ENCODE measurements around the gene BNIP5.
A peak's percentile ranks its signal among the peaks of the same experiment; 100 is the strongest.
"Not testable (repeated sequence)": the region's sequence is repeated elsewhere in the genome, so short reads cannot be mapped to it uniquely, and the experiment has no call there.

BNIP5 gene

DNA sequence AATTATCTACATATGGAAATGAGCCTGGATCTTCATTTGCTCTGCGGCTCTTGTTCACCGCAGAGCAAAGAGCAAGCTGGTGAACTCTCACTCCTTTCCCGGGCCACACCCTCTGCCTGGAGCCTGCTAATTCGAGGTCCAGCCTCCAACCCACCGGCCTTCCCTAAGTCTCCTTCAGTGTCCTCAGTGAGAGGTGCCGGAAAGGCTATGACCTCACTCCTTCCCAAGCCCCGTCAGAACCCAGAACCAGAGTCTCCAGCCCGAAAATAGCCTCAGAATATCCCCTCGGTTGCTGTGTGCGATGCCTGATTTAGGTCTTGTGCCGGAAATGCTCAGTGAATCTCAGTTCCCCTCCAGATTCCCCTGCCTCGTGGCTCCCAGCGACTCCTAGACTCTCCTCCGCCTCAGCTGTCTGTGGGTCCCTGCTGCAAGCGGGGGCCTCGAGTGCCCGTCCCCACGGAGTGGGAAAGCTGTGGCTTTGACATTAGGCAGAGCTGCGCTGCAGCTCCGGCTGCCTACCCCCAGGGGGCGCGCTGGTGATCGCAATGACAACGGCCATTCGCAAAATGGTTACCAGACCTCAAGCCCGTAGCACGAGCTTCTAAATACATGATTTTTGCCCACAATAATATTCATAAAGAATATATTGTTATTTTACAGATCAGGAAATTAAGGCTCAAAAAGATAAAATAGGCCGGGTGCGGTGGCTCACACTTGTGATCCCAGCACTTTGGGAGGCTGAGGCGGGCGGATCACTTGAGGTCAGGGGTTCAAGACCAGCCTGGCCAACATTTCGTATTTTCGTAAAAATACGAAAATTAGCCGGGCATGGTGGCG is 4.1 kb upstream of the BNIP5 start:
- peak; percentile 17 to 65 (median 50) for DNase-seq

DNA sequence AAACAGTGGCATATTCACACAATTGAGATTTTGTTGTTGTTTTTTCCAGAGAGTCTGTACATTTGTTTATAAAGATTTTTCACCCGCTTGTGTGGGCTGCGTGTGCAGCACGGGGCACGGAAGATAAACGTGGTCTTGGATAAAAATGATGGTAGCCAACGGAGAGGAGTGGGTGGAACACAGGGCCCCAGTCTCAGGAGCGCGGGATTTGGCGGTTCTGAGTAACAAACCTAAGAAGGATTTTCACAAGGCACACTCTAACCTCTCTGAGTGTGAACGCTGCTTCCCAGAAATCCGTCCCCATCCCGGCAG is 3.6 kb upstream of the BNIP5 start:
- no peak for DNase-seq

DNA sequence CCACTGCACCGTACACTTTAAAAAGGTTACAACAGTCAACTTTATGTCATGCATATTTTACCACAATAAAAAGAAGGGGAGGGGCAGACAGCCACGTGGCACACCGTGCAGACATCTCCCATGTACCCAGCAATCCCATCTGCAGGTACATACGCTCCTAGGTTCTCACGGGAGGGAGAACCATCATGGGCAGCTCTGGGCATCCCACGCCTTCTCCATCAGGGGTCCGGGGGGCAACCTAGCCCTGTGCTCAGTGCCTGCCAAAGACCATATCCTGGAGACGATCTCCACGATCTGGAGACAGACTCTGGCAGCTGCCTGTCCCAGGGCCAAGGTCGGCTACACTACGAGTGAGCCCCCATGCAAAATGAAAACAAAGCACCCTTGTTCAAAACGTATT is 2.5 kb upstream of the BNIP5 start:
- no peak for DNase-seq

DNA sequence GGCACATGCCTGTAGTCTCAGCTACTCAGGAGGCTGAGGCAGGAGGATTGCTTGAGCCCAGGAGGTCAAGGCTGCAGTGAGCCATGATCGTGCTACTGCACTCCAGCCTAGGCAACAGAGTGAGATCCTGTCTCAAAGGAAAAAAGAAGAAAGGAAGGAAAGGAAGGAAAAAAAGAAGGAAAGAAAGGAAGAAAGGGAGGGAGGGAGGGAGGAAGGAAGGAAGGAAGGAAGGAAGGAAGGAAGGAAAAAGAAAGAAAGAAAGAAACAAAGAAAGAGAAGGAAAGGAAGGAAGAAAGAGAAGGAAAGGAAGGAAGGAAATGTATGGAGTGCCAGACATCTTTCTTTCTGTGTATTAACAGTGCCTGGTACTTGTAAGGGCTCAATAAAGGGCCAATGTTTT is 1.5 kb upstream of the BNIP5 start:
- DNase-seq: not testable (repeated sequence)

DNA sequence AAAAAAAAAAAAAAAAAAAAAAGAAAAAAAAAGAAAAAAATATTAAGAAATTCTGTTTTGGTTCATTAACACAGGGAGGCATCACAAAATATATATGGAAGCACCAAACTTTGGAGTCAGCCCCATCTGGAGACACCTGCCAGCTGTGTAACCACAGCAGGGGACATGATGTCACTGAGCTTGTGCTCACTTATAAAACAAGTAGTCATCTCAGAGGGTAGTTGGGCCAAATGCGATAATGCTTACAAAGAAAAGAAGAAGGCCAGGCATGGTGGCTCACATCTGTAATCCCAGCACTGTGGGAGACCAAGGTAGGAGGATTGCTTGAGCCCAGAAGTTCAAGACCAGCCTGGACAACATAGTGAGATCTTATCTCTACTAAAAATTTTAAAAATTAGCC is 1.1 kb upstream of the BNIP5 start:
- DNase-seq: no peak

DNA sequence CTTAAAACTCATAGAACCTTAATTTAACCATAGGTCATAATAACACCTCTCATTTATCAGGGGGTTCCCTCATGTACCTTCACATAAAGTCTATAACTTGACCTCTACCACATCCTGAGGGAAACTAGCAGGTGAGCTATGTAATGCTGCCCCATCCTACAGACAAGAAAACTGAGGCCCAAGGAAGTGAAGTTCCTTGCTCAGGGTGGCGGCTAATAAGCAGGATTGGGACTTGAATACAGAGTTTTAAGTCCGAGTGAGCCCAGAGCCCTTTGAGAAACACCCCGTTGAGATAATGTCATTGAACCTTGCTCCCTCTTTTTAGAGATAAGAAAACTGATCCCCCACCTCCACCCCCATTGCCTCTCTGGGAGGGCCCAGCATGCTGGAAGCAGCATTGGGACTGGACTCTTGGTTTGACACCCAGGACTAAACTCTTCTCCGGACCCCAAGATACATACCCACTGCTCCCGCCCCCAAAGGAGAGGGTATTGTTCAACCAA is 429 bp downstream of the BNIP5 start:
- no peak for DNase-seq

DNA sequence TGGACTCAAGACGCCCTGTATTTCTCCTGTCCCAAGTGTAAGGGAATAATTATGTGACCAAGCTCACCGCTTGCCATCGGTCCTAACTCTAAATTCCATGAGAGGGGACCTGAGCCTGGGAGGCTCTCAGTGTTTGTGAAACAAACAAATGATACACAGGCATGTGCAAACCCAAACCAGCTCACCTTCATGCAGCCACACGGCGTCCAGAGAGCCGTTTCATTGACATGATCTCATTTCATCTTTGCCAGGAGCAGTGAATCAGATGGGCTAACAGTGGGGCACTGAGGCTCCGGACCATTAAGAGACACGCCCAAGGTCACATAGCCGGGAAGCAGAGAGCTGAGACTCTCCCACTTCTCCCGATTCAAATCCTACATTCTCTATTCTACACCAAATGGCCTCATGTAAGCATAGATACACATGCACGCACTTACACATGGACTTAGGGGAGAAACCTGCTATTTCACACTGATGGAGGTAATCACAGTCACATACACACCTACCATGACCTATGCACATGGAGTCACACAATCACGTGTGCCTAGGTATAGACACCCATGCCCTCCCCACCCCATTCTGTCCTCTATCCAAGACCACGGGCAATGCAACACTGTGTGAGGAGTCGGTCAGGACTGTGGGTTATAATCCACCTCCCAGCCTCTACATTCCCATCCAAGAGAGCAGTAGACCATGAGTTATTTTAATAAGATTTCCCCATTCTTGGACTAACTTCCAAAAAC is 1.1 kb downstream of the BNIP5 start:
- no peak for DNase-seq

DNA sequence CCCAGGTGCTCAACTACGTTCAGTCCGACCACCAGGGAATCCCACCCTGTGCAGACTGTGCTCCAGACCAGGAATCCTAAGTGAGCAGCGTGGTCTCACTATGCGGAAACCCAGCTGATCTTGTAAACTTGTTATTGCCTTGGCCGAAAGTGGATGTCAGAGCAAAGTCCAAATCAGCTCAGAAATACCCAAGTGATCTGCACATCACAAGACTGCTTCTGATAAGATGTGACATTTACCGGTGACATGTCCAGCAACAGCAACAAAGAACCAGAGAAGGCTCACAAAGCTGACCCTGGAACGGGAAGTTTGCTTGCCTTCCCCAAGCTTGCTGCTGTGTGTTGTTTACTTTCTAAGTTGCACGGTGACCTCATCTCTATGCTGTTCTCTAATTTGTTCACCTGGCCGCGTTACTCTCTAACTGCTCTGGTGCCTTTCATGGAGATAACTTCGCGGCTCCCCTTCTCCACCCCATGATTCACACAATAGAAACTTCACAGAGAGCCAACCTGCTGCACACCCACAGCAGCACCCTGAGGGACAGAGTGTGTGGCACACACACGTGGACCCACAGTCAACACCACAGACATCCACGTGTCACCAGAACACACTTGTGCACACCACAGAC is 1.7 kb downstream of the BNIP5 start:
- DNase-seq: no peak

DNA sequence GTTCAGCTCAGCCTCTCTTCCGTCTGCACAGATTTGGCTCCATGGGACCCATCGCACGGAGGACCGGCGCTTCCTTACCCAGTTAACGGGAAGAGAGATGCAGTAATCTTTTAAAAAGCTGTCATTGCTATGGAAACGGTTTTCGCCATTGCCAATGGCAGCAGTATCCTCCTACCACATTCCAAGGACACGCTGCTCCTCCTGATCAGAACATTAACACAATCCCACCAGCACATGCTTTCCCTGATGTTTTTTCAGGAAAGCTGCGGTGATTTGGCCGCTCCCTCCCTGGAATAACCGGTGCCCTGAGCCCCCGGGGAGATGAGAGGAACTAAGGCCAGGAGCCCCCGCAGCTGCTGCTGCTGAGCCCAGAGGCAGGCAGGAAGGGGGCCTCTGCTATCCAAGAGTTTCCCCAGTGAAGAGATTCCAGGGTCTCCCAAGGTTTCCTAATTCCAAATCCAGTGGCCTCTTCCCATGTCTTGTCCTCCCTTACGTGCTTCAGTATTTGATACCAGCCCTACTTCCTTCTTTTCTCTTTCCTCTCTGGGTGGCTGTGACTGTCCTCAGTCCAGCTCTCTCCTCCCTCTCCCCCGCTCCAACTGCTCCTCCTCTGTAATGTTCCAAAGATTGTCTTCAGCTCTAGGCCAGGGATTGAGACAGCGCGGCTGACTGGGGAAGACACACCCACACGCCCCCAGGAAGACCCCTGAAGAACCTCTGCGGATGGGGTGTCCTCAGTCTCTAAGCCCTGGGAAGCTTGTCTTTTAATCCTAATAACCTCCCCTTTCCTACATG is 2.6 kb downstream of the BNIP5 start:
- no peak for DNase-seq

DNA sequence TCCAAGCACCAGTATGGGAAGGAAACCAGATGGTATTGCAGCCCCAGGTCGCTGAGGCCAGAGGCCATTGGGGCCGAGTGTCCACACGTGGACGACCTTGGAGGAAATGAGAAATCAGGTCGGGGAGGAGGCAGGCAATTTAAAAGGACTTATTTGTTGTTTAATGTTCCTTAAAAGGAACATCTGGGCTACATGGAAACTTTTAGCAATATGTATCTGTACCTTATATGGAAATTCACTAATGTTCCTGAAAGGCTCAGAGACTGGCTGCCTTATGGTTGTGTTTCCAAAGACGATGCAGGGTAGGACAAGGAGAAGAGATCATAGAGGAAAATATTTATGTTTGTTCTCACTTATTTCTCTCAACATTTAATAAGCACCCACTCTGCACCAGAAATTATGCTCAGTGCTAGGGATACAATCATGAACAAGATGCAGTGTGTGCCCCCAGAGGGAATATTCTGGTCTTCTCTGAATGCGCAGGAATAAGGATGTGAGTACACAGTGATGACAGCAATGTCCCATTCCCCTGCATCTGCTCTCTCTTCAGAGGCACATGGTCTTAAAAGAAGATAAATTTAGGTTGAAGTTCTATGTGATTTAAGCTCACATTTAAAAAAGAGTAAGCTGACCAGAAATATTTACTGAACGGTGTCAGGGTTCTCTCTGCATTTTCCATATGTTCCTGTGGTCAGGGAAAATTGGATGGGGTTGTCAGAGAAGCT is 3.4 kb downstream of the BNIP5 start:
- no peak for DNase-seq

DNA sequence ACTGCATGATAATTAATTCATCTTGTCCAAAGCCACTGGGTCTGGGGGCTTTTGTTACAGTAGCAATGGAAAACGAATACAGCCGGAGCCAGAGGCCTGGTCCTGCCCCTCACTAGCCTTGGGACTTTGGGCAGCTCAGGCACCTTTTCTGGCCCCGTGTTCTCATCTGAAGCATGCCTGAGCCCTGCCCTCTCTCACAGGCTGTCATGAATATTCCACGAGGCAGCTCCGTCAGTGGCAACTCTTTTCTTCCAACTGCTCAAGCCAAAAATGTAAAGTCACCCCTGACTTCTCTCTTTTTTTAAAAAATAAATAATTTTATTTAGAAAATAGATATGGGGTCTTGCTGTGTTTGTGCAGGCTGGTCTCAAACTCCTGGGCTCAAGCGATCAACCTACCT is 5.3 kb downstream of the BNIP5 start:
- DNase-seq: no peak

DNA sequence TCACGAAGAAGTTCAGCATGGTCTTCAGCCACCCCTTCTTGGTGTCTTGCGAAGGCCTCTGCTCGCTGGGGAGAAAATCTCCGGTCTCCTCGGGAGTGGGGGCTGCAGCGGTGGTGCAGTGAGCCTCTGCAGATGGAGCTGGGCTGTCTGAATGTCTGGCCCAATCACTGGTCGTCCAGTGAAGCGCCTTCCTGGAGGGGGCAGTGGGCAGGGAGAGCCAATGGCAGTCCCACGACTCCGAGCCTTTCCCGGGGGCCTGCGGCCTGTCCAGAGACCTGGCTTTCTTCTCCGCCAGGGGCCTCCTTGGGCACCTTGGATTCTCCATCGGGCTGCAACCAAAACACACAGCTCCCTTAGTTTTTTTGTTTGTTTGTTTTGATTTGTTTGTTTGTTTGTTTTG is 6.3 kb downstream of the BNIP5 start:
- no peak for DNase-seq

DNA sequence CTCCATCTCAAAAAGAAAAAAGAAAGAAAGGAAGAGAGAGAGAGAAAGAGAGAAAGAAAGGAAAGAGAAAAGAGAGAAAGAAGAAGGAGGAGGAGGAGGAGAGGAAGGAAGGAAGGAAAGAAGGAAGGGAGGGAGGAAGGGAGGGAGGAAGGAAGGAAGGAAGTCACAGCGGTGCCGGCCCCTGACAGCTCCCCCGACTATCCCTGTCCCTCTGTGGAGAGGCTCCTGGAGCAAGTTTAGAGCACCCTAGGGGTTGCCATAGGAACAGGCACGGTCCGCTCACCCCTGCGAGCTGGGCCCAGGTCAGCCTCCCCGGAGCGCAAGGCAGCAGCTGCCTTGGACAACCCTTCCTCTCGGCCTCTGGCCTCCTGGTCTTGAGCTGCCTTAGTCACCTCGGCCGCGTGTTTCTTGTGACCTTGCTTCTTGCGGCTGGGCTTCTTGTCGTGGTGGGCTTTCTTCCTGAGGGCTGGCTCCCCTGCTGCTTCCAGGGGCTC is 6.8 kb downstream of the BNIP5 start:
- DNase-seq: no peak

DNA sequence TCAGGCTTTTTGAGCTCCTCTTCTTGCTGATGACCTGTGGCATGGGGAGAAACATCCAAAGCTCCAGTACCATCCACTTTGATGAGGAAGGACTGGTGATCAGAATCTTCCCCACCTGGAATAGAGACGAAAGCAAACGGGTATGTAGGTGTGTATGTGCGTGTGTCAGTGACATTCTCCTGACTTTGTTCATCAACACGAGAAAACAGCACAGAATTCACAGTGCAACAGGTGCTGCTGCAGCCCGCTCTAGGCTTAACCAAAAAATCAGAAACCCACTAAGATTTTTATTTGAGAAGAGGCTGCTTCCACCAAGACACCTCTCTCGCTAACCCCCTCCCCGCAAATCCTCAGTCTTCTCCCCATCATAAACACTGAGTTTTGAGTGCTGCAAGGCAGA is 8.1 kb downstream of the BNIP5 start:
- no peak for DNase-seq

DNA sequence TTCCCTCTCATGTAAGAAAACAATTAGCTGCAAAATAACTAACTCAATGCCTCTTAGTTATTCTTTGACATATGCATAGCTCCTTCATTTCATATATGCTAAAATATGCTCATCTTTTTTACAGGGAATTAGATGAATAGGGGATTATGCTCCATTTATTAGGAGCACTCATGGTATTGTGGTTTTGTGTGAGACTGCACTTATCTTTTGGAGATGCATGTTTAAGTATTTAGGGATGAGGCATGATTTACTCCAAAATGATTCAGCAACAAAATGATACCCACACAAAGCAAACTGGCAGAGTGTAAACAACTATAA is 8.8 kb downstream of the BNIP5 start:
- no peak for DNase-seq

DNA sequence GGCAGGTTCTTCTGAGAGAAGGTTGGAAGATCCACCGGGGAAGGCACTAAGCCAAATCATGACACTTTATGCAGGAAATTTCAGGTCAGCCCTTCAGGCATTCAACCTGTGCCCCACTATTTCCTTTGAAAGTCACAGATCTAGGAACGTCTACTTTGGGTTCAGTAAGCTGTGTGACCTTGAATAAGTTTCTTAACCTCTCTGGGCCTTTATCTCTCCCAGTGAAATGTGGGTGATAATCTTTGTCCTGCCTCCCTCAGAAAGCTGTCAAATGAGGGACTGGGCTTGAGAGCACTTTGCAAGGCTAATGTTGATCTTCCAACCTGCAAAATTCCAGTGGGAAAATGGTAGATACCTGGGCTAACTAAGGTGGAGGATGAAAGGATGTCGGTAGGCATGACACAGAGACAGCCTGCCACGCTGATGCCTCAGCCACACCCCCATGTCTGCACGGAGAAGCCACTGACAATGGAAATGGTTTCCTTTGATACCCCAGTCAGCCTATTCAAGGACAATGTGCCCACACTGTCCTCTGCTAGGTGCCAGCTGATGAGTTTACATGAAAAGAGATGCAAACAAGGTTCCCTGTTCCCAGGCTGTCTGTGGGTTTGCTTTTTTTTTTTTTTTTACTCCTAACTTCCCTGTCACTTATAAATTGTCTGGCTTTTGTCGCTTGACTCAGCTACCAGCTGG is 9.3 kb downstream of the BNIP5 start:
- no peak for DNase-seq

DNA sequence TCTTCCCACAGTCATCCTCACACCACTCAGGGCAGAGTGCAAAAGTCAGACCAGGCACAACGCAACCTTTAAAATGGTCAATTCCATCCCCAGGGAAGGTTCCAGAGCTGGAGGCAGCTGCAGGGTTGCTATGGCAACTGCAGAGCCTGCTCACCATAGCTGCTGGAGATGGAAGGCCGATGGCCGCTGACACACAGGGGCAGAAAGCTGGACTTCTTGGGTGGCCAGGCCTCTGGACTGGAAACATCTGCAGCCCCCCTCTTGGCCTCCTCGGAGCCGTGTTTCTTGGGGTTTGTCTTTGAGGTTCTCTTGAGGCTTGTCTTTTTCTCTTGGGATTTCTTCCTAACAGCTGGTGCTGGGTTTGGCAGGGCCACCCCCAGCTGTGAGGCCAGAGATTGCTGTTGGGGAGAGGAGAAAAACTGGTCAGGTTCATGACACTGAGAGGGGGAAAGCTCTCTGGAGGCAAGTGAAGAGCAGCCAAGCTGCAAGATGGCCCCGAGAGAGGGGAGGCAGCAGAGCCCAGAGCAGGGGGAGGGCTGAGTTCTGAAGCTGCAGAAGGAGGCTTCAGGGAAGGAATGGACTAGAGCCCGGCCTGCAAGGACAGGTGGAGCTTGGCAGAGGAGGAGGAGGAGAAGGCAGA is 10.2 kb downstream of the BNIP5 start:
- DNase-seq: no peak

DNA sequence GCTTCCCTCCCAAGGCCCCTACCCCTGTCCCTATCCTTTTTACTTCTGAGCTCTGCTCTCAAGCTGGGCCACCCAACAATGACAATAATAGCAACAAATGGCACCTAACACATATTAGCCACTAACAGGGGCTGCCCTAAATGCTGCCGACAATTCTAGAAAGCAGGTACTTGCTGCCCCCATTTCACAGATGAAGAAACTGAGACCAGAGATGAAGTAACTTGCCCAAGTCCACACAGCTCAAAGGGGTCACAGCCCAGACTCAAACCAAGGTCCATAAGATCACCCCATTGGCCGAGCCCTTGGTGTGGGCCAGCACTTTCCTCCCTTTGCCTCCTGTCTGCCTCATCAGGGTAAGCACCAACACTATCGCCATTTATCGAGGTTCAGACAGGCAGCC is 12.0 kb downstream of the BNIP5 start:
- DNase-seq: no peak

DNA sequence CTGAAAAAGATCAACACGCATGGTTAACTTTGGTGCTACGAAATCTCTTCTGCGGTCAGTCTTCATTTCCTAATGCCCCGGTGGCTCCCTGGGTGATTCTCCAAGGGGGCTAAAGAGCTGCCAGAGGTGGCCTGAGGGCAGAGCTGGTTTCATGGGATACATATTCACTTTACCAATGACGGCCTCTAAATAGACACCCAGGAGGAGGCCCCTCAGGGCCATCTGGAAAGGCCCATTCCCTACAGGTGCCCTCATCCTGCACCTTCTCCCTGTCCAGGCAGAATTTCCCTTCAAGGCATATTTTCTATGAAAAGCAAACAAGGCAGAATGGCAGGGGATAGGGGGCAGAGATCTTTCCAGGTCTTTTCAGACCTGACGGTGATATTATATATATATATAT is 12.5 kb downstream of the BNIP5 start:
- DNase-seq: no peak

DNA sequence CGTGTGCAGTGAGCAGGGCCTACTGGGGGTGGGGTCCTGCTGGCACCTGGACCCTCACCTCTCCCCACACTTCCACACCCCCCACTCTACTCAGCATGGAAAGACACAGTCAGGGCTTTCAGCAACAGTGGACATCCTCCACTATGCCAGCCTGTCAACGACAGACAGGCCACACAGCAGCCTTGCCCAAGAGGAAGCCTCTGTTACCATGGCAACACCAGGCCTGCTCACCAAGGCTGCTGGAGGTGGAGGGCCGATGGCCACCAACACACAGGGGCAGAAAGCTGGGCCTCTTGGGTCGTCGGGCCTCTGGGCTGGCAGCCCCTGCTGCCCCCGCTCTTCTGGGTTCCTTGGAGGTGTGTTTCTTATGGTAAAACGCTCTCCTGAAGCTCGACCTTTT is 13.6 kb downstream of the BNIP5 start:
- no peak for DNase-seq

DNA sequence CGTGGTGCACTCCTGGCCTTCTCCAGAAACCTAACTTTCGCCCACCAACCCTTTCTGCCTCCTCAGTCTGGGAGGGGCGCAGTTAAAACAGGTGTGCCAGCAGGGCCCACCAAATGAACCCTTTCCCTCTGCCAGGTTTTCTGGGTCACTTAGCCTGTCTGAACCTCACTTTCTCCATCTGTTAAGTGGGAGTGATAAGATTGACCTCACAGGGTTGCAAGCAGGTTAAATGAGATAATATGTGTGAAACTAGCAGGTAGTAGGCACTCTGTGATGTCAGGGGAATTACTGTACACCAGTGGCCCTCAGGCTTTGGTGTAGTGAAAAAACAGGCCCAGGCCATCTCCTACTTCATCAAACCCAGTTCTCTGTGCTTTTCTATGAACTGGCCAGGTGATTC is 14.1 kb downstream of the BNIP5 start:
- DNase-seq: no peak

Data from activated naive CD4-positive, alpha-beta T cell (primary cell).